ENCODE data around the gene TAGAP.
A peak's percentile ranks its signal among the peaks of the same experiment; 100 is the strongest.

Gene TAGAP

DNA sequence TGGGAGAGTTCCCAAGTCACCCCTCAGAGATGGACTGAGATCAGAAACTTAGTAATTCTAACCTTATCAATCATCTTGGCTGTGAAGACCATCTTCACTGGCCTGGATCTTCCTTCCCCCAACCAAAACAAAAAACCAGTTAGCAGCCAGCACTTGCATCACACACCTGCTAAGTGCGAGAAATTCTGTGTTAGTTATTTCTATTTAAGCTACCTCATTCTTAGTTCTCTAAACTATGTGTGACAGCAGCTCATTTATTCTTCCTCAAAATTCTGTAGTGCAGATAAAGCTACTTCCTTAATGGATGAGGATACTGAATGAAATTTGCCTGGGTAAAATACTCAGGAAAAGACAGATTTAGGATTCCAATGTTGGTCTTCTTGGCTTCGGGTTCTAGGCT is 18.2 kb upstream of the TAGAP start:
- H3K9me3 ChIP-seq: no peaks in the 10 kb centered on the region
- H3K36me3 ChIP-seq: no peaks in the 10 kb centered on the region
- no peak for TF ChIP-seq CTCF (IDR thresholded peaks at IDR 0.05)
- peak overlapping the region; percentile 98 for H3K27ac ChIP-seq
- peak overlapping the region; percentile 47 to 55 for H3K4me3 ChIP-seq (ENCODE audit: low read depth in 1 of 2, low read length in 1 of 2)
- H3K4me1 ChIP-seq (ENCODE audit: control insufficient read depth in 1 of 2, insufficient read depth in 1 of 2, low read depth in 1 of 2, low read length in 1 of 2): peaks cover 75 to 81% of the 10 kb centered on the region in 2 experiments
- H3K27me3 ChIP-seq: no peaks in the 10 kb centered on the region

DNA sequence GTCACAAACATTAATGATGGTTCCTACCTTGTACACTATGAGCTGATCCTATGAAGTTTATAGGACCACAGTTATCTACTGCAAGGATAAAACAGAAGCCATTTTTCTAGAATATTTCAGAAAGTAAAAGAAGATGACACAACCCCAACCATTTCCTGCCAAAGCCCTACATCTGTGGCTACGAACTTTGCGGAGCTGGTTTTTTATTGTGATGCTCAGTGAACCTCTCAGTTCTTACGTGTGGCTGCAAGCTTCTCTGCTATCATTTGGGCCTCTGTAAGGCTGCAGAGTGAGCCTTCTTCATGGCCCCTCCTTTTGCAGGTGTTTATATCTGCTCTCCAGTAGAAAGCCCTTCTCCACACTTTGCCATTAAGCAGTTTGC is 17.8 kb upstream of the TAGAP start:
- Histone ChIP-seq H3K9me3 (no peaks in the 10 kb centered on the region), H3K4me1 (ENCODE audit: control insufficient read depth in 1 of 2, insufficient read depth in 1 of 2, low read depth in 1 of 2, low read length in 1 of 2) (peaks cover 75 to 81% of the 10 kb centered on the region in 2 experiments), H3K27me3 (no peaks in the 10 kb centered on the region), H3K36me3 (no peaks in the 10 kb centered on the region), H3K27ac (peak overlapping the region; percentile 98), H3K4me3 (ENCODE audit: low read depth in 1 of 2, low read length in 1 of 2) (peak overlapping the region; percentile 47 to 55)
- TF ChIP-seq CTCF (IDR thresholded peaks at IDR 0.05): no peak

DNA sequence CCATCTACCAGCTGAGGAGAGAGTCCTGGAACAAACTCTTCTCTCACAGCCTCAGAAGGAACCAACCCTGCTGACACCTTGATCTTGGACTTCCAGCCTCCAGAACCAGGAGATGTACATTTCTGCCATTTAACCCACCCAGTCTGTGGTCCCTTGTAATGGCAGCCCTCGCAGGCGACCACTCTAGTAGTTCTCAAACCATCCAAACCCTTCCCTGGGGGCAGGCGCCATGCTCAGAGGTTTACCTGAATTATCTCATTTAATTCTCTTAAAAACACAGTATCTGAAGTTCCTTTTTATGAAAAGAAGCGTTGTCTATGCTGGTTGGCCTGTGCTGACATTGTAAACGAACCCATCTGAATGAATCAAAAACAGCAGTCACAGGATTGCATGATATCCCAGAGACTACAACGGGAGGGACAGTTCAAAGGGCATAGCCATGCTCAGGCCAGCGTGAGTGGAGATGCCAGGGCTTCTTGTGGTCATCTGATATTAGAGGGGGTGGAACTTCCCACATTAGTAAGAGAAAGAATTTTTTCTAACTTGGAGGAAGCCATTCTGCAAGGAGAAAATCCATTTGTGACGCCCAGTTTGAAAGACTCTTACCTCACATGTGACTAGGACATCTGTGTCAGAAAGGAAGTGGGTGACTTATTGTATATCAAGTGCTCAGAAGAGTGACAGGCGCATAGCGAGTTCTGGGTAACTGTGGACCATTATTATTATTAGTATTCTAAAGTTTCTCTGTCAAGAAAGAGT is 17.2 kb upstream of the TAGAP start:
- Histone ChIP-seq H3K36me3 (no peaks in the 10 kb centered on the region), H3K9me3 (no peaks in the 10 kb centered on the region), H3K4me3 (ENCODE audit: low read depth in 1 of 2, low read length in 1 of 2) (peak overlapping the region; percentile 47 to 55), H3K27ac (peak overlapping the region; percentile 98), H3K27me3 (no peaks in the 10 kb centered on the region), H3K4me1 (ENCODE audit: control insufficient read depth in 1 of 2, insufficient read depth in 1 of 2, low read depth in 1 of 2, low read length in 1 of 2) (peaks cover 75 to 81% of the 10 kb centered on the region in 2 experiments)
- TF ChIP-seq CTCF (IDR thresholded peaks at IDR 0.05): no peak

DNA sequence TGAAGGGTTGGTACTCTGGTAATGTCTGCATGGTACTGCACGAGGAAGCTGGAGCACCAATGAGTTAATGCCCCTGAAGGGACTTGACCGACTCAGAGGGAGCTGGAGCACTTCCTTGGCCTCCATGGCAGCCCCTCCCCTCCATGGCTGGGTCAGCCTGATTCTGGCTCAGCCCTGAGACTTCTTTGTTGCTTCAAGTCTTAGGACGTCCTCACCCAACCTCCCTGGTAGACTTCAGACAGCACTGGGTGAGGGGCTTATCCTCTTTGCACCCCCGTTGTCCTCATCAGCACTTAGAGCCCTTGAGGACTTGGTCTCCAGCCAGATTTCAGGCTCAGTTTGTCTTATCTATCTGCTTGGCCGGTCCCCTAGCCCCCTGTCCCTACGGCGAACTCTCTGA is 16.4 kb upstream of the TAGAP start:
- no peak for TF ChIP-seq CTCF (IDR thresholded peaks at IDR 0.05)
- H3K4me1 ChIP-seq (ENCODE audit: control insufficient read depth in 1 of 2, insufficient read depth in 1 of 2, low read depth in 1 of 2, low read length in 1 of 2): peaks cover 75 to 81% of the 10 kb centered on the region in 2 experiments
- no peaks in the 10 kb centered on the region for H3K9me3 ChIP-seq
- H3K36me3 ChIP-seq: no peaks in the 10 kb centered on the region
- H3K27me3 ChIP-seq: no peaks in the 10 kb centered on the region
- peak overlapping the region; percentile 98 for H3K27ac ChIP-seq
- peak overlapping the region in 1 of 2 experiments; percentile 47 for H3K4me3 ChIP-seq (ENCODE audit: low read depth in 1 of 2, low read length in 1 of 2)

GRCh38 chr6:159059885-159060506 is 15.2 kb upstream of the TAGAP start:
- peaks cover 75 to 81% of the 10 kb centered on the region in 2 experiments for H3K4me1 ChIP-seq (ENCODE audit: control insufficient read depth in 1 of 2, insufficient read depth in 1 of 2, low read depth in 1 of 2, low read length in 1 of 2)
- no peak overlapping the region for H3K4me3 ChIP-seq (ENCODE audit: low read depth in 1 of 2, low read length in 1 of 2)
- no peaks in the 10 kb centered on the region for H3K9me3 ChIP-seq
- H3K36me3 ChIP-seq: no peaks in the 10 kb centered on the region
- peak overlapping the region; percentile 98 for H3K27ac ChIP-seq
- H3K27me3 ChIP-seq: no peaks in the 10 kb centered on the region
- no peak for TF ChIP-seq CTCF (IDR thresholded peaks at IDR 0.05)
